Measurements from ENCODE around the gene GRID2.
"Not testable (repeated sequence)": the region's sequence is repeated elsewhere in the genome, so short reads cannot be mapped to it uniquely, and the experiment has no call there.

DNA sequence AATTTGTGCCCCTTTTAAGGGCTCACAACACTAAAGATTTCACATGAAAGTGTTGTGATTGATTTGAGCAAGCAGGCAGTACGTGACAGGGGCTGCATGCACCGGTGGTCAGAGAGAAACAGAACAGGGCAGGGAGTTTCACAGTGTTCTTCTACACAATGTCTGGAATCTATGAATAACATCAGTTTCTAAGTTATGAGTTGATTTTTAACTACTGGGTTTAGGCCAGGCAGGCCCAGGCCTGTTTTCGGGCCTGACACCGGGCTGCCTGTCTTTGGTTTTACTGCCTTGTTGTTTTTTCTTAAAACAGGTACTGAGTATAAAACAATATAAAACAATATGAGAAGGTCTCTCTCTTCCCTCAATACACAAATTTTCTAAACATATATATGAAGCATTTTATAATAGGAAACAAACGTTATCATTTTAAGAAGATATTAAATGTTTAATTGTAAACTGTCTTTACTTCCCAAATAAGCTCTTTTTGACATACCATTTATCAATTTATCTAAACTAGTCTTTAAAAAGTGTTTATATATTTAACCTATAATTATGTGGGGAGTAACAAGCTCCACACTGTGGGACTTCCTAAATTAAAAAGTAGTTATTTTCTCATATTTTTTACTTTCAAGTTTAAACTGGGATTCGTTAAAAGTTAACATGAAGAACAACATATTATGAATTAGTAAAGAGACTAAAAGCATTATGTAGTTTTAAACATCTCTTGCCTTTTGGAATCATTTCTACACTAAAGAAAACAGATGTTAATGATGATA is 997.2 kb downstream of the GRID2 start:
- TF ChIP-seq, protein P1, sequence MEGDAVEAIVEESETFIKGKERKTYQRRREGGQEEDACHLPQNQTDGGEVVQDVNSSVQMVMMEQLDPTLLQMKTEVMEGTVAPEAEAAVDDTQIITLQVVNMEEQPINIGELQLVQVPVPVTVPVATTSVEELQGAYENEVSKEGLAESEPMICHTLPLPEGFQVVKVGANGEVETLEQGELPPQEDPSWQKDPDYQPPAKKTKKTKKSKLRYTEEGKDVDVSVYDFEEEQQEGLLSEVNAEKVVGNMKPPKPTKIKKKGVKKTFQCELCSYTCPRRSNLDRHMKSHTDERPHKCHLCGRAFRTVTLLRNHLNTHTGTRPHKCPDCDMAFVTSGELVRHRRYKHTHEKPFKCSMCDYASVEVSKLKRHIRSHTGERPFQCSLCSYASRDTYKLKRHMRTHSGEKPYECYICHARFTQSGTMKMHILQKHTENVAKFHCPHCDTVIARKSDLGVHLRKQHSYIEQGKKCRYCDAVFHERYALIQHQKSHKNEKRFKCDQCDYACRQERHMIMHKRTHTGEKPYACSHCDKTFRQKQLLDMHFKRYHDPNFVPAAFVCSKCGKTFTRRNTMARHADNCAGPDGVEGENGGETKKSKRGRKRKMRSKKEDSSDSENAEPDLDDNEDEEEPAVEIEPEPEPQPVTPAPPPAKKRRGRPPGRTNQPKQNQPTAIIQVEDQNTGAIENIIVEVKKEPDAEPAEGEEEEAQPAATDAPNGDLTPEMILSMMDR (conservative IDR thresholded peaks at IDR 0.05): not testable (repeated sequence)
- not testable (repeated sequence) for TF ChIP-seq ZFX (IDR thresholded peaks at IDR 0.05)
